Lower lobe of right lung (tissue), 2 donors: Measurements from ENCODE around the gene CAMK2N1. TPM values are rescaled to one million over a fixed set of nuclear protein-coding genes. Genes with fewer than 3 reads are reported as not detected.

ENCODE experiments used
- ATAC-seq, 2 donors: fragments of 200-7000 bp; cut with Tn5 transposase; one replicate each; pipeline ENCODE4 v1.9.1; 2020 to 2022; ENCODE audit warnings: mild to moderate bottlenecking in 2 of 2, moderate library complexity in 2 of 2
- DNase-seq: peaks from one replicate; pipeline ENCODE4 v3.0.0-alpha.2; 2020
- H3K27ac ChIP-seq: fragments of 200-600 bp; one replicate; pipeline ENCODE4 v1.8.0; 2022
- H3K27me3 ChIP-seq: fragments of 200-600 bp; one replicate; pipeline ENCODE4 v1.8.0; 2022; ENCODE audit warnings: low read depth
- H3K36me3 ChIP-seq: fragments of 200-600 bp; one replicate; pipeline ENCODE4 v1.8.0; 2022; ENCODE audit warnings: mild to moderate bottlenecking
- H3K4me1 ChIP-seq: fragments of 200-600 bp; one replicate; pipeline ENCODE4 v1.8.0; 2022
- H3K4me3 ChIP-seq: fragments of 200-600 bp; one replicate; pipeline ENCODE4 v1.8.0; 2022; ENCODE audit warnings: mild to moderate bottlenecking
- H3K9me3 ChIP-seq: fragments of 200-600 bp; one replicate; pipeline ENCODE4 v1.8.0; 2022
- CTCF ChIP-seq: fragments of 200-600 bp; IDR thresholded peaks from one replicate; pipeline ENCODE4 v1.8.0; 2022; ENCODE audit warnings: antibody characterized with exemption, mild to moderate bottlenecking
- intact Hi-C: fragments of 100-400 bp; cut with DNase I; formaldehyde crosslinking; loops from one replicate; pipeline ENCODE4 v1.11.0; 2022
- total RNA-seq: library from RNA; stranded (reverse); fragmentation: NEBNext Ultra II Directional; extraction: Animal tissue kit (Norgen Biotek cat#: 25700); gene quantifications from one replicate; pipeline ENCODE4 v1.2.1, GENCODE V29; 2021
- donor health status: DM: no; HTN: yes; CAD: no; lungs with severe emphysema.

CAMK2N1 gene
- total RNA-seq, 1 donor from 2014 or later, result 43.0 TPM

- intact Hi-C loops, result no loop called here
Measured at GRCh38 chr1:20495661-20496060, 9.7 kb upstream of the CAMK2N1 start.

GRCh38 chr1:20494609-20495311 lies 8.8 kb upstream of the CAMK2N1 start:
- H3K27ac ChIP-seq, result peak overlapping the region; percentile 42
- DNase-seq, result no peak
- TF ChIP-seq CTCF, result no peak

More at GRCh38 chr1:20495661-20496060, 9.7 kb upstream of the CAMK2N1 start:
- TF ChIP-seq CTCF, result no peak
- H3K4me3 ChIP-seq, result no peak overlapping the region
- ATAC-seq (no peak), DNase-seq (no peak)
- no peaks in the 10 kb centered on the region for H3K9me3 ChIP-seq
- H3K27ac ChIP-seq, result no peak overlapping the region
- H3K36me3 ChIP-seq, result peaks cover 37% of the 10 kb centered on the region
- H3K27me3 ChIP-seq, result no peaks in the 10 kb centered on the region
- peaks cover 21% of the 10 kb centered on the region for H3K4me1 ChIP-seq

GRCh38 chr1:20493839-20494608 lies 8.0 kb upstream of the CAMK2N1 start:
- Histone ChIP-seq H3K27me3 (peaks cover 1% of the 10 kb centered on the region), H3K4me1 (peaks cover 21% of the 10 kb centered on the region), H3K27ac (peak overlapping the region; percentile 42), H3K9me3 (no peaks in the 10 kb centered on the region), H3K36me3 (peaks cover 21% of the 10 kb centered on the region), H3K4me3 (no peak overlapping the region)
- intact Hi-C loops, result no loop called here
- TF ChIP-seq CTCF, result peak; percentile 99
- ATAC-seq, result peak; percentile 88 to 91
- DNase-seq, result peak; percentile 84

More at GRCh38 chr1:20494609-20495311, 8.8 kb upstream of the CAMK2N1 start:
- Histone ChIP-seq H3K27me3 (no peaks in the 10 kb centered on the region), H3K36me3 (peaks cover 28% of the 10 kb centered on the region), H3K9me3 (no peaks in the 10 kb centered on the region), H3K4me3 (no peak overlapping the region), H3K4me1 (peaks cover 21% of the 10 kb centered on the region)
- intact Hi-C loops, result no loop called here
- ATAC-seq, result peak; percentile 7 to 17

GRCh38 chr1:20493309-20493708 lies 7.3 kb upstream of the CAMK2N1 start:
- no peak for TF ChIP-seq CTCF
- Histone ChIP-seq H3K36me3 (peaks cover 15% of the 10 kb centered on the region), H3K9me3 (no peaks in the 10 kb centered on the region), H3K27ac (no peak overlapping the region), H3K4me1 (peaks cover 21% of the 10 kb centered on the region), H3K27me3 (peaks cover 8% of the 10 kb centered on the region), H3K4me3 (no peak overlapping the region)
- intact Hi-C loops, result no loop called here
- ATAC-seq (no peak), DNase-seq (no peak)

- Histone ChIP-seq H3K27me3 (peaks cover 13% of the 10 kb centered on the region), H3K27ac (no peak overlapping the region), H3K4me3 (no peak overlapping the region), H3K36me3 (peaks cover 9% of the 10 kb centered on the region), H3K4me1 (peaks cover 21% of the 10 kb centered on the region), H3K9me3 (no peaks in the 10 kb centered on the region)
- TF ChIP-seq CTCF, result no peak
- intact Hi-C loops, result no loop called here
- ATAC-seq (no peak), DNase-seq (no peak)
Measured at GRCh38 chr1:20492751-20493150, 6.7 kb upstream of the CAMK2N1 start.
